Activated CD4-positive, alpha-beta T cell treated with anti-CD3 and anti-CD28 coated beads, Interleukin-2, amount 50 U/mL, for 1 hour (primary cell): Measurements from ENCODE around the gene UBE2R2.
"Not testable (repeated sequence)": the region's sequence is repeated elsewhere in the genome, so short reads cannot be mapped to it uniquely, and the experiment has no call there.

Experiments
- DNase-seq: peaks from one replicate; pipeline ENCODE4 v3.0.0-alpha.2; 2020

UBE2R2 gene

DNA sequence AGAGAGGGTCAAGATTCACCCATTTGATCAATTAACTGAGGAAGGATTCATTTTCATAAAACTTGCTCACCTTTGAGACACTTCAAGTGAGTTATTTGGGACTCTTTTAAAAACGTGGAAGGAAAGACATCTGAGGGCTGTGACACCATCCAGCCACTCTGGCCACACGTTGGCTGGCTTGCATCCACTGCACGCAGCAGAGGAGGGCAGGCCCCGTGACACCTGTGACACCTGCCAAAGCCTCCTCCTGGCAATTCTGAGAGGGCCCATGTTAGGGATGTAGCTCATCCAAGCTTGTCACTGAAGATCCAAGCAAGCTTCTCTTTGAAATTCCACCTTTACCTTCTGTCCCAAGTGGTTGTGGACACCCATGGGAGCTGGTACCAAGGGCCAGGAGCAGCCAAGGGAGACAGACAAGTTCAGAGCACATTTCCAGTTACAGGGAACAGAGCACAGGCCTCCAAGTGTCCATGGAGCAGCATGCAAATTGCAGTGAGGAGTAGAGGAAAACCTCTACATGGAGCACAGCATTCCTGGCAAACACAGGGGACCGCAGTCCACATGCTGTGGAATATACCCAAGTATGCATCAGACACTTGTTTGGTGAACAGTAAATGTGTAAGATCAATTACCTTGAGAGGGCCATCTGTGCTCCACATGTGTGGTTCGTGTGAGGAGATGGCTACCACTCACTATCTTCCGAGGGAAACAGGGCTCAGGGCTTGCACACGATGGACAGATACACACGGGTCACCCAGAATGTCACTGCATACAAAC is 16.8 kb upstream of the UBE2R2 start:
- DNase-seq: no peak

DNA sequence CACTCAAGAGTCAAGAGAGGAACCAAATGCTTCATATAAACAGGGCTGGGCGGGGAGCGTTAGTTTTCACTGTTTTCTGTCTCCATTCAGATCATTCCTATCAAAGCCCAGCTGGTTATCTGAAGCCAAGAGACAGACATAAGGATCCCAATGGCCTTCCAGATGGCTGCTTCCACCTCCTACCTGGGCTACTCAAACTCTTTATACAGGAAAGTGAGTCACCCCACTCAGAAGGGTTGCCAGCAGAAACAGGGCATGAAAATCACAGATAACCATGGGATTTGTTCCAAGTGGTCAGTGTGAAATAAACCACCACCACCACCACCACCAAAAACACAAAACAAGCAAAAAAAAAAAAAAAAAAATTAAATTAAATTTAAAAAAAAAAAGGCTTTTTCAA is 16.1 kb upstream of the UBE2R2 start:
- DNase-seq: no peak

DNA sequence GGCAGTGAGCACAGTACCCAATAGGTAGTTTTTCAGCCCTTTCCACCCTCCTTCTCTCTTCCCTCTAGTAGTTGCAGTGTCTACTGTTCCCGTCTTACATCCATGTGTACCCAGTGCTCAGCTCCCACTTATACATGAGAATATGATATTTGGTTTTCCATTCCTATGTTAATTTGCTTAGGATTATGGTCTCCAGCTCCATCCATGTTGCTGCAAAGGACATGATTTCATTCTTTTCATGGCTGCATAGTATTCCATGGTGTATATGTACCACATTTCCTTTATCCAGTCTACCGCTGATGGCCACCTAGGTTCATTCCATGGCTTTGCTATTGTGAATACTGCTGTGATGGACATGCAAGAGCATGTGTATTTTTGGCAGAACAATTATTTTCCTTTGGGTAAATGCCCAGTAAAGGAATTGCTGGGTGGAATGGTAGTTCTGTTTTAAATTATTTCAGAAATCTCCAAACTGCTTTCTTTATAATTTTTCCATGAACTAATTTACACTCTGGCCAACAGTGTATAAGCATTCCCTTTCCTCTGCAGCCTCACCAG is 14.9 kb upstream of the UBE2R2 start:
- DNase-seq: not testable (repeated sequence)

DNA sequence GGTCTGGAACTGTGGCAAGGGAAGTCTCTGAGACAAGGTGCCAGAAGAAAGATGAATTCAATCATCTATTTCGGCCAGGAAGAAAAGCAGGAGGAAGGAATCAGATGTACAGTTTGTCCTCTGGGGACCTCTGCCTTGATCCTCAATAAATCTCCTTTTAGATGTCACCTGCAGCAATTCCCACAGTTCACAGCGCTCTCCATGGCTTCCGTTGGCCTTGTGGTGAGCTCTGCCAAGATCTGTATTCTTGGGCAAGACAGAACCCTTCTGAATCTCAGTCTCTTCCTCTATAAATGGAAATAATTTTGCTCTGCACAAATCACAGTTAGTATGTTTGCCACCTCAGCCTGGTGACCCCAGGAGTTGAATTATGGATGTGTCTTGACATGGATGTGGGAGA is 12.8 kb upstream of the UBE2R2 start:
- DNase-seq: not testable (repeated sequence)

DNA sequence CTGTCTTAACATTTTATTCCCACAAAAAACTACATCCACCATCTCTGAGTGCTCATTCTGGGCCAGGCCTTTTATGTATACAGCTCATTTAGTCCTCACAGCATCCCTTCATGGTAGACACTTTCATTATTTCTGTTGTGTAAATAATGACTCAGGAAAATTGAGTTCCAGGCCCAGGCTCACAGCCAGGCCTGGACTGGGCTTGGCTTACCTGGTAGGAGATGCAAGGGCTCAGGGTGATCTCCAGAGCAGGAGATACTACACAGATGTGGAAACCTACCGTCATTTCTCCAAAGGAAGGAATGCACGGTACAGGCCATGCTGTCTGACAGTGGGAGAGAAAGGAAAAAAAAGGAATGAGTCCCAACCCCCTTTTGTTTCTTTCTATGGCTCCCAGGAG is 9.8 kb upstream of the UBE2R2 start:
- DNase-seq: not testable (repeated sequence)

DNA sequence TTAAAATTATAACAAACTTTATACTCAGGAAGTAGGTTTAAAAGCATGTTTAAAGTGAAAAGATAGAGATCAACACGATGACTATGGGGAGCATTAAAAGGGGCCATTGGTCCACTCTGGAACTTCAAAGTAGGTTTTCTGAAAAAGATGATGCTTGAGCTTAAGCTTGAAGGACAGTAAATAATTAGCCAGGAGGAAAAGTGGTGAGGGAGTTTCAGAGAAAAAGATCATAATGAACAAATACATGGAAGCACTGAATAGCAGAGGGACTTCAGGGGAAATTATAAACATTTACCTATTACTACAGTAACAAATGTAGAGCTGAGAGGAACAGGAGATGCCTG is 8.0 kb upstream of the UBE2R2 start:
- DNase-seq: not testable (repeated sequence)

DNA sequence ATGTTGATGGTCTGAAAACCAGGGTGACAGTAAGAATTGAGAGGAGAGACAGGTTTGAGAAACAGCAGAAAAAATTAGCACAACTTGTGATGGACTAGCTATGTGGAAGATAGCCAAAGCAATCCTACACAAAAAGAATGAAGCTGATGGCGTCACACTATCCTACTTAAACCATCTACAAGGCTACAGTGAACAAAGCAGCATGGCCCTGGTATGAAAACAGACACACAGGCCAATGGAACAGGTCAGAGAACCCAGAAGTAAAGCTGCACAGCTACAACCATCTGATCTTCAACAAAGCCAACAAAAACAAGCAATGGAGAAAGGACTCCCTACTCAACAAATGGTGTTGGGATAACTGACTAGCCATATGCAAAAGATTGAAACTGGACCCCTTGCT is 7.5 kb upstream of the UBE2R2 start:
- no peak for DNase-seq

DNA sequence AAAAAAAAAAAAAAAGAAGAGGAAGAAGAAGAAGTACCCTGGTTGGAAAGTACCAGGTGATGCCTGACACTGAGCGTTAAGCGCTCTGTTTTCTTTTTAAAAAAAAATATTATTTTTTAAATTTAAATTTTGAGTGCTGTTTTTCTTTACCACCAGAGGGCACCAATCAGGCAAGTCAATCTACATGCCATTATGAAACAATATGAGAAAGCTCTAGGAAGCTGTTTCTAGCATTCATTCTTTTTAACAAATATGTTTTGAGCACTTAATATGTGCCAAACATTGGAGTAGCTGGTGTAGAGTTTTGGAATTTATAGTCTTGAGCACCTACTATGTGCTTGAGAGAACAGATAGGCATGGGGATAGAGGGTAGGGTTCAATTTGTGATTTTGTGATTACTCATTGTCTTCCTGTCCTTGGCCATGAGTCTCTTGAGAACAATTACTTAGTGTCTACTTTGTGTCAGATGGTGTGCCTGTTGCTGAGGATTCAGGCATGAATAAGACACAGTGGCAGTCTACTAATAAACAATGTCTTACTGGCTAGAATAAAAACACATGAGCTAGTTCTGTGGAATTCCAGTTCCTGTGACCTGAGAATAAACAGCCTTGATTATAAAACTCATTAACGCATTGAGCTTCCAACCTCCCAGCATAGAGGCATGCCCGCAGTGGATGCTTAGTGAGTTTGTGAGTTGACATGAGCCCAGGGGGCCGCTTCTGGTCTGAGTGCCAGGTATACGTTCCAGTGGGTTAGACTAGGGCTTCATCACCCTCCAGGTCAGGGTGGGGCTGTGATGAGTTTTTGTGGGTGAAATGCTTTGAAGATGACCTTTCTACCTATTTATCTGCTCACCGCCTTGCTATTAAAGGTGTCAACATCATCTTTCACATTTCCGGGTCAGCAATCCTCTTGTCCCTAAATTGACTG is 3.0 kb upstream of the UBE2R2 start:
- DNase-seq: no peak

DNA sequence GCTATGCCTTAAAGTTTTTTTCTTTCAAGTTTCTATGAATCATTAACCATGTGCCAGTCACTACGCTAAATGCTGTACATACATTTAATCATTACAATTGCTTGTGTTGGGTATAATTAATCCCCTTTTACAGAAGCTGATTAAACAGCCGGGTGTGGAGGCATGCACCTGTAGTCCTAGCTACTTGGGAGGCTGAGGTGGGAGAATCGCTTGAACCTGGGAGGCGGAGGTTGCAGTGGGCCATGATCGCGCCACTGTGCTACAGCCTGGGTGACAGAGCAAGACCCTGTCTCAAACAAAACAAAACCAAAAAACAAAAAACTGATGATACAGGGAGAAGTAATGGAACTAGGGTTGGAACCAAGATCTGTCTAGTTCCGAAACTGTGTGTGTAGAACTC is 1.2 kb upstream of the UBE2R2 start:
- DNase-seq: no peak

DNA sequence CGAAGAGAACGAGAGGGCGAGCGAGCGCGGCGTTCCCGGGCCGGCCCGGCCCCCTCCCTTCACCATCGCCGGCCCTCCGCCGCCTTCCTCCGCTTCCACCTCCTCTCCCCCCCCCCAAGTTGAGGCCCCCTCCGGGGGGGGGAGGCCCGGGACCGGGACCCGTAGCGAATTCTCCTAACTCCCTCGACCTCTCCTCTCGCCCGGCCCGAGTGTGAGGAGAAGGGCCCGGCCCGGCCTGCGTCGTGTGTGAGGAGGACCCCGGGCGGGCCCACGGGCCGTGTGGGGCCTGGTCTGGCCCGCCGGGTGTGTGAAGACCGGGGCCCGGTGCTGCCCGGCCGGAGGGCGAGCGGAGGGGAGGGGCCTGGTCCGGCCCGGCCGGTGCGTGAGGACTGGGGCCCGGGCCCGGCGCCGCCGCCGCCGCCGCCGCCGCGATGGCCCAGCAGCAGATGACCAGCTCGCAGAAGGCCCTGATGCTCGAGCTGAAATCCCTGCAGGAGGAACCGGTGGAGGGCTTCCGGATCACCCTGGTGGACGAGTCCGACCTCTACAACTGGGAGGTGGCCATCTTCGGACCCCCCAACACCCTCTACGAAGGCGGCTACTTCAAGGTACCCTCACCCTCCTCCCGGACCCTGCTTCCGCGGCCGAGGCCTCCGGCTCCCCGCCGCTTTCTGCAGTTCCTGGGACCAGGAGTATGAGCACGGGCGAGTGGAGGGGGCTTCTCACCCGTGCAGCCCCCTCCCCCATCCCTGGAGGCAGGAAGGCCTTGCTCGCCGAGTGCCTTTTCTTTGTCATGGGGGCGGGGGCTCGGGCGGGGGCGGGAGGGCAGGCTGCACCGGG is 587 bp downstream of the UBE2R2 start:
- DNase-seq: peak; percentile 31

DNA sequence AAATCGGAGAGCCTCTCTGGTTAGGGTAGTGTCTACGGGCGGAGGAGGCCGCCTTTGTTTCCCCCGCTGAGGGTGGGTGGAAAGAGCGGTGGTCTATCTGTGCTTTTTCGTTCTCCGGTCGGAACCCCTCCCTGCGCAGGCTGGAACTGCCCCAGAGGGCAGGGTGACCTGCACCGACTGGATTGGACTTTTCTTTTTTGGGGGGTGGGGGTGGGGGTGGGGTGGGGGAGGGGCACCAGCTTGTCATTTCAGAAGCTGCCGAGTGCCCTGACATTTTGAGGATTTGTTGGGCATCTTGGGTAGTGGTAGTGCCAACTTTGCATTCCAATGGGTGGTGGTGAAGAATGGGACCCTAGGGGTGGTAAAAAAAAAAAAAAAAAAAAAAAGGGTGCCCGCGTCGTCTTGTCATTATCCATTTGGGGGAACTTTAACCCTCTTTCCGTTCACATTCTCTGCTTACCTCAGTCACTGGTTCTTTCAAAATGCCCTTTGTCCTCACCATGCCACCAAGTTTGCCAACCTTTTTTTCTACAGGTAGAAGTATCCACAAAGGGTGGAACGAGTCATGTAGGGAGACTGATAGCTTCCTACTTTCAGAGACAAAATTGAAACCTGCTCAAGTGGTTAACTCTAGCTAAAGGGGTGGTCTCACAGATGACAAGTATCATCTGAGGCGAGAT is 1.3 kb downstream of the UBE2R2 start:
- DNase-seq: peak; percentile 46

DNA sequence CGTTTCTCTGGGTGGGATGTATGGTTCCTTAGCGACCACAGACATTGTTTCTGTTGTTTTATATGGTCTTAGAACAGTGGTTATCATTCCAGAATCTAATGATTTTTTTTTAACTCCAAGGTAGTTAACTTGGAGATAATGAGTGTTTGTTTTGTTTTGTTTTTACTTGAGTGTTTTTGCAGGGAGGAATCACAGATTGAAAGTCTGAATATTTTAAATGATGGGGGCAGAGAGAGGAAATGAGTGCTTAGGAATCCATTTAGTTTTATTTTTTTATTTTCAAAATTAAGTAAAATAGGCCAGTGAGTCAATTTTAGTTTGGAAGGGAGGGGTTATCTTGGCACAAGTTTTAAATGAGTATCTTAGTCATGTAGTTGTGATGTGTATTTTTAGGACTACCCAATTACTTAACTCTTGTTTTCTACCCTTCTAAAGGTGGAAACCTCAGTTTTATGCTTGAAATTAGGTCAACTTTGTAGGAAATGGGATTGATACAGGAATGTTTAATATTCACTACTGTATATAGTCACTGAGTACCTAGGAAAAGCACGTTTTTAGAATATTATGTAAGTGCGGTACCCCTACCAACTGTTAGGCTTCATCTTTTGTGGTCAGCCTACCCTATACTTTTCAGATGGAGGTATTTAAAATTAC is 2.0 kb downstream of the UBE2R2 start:
- no peak for DNase-seq

DNA sequence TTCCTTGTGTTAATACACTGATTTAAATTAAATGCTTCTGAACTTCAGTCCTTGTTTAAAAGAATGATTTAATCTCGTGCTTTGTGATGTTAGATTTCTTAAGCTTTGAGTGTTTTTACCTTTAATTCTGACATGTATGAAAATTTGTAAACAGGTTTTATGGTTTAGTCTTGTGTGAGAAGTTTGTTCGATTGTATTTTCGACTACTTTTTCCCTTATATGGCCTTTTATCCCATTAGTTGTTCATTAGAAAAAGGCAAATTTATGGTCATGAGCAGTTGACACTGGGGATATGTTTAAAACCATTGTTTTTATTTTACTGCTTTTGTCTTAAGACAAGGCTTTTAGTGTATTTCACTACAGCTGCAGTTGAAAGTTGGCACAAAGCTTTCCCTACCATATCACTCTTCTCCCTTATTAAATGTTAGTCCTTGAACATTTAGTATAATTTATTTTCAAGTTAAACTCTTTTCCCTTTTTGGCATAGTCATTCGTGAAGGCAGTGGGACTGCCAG is 3.3 kb downstream of the UBE2R2 start:
- no peak for DNase-seq

DNA sequence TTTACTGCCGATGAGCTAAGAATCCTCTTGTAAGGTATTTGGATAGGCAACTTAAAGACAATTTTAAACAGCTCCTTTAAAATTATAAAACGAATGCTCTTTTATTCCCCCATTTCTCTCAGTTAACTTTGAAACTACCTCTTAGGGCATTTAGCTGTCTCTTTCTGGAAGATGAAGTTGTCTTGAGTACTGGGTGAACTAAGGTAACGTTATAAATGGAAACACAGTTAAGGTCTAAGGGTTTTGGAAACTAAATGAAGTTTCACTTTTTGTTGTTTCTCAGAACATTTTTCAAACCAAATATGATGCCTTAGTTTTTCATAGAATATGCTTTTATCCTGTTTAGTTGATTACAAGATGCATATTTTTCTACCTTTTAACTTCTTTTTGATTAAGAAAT is 6.8 kb downstream of the UBE2R2 start:
- DNase-seq: no peak

DNA sequence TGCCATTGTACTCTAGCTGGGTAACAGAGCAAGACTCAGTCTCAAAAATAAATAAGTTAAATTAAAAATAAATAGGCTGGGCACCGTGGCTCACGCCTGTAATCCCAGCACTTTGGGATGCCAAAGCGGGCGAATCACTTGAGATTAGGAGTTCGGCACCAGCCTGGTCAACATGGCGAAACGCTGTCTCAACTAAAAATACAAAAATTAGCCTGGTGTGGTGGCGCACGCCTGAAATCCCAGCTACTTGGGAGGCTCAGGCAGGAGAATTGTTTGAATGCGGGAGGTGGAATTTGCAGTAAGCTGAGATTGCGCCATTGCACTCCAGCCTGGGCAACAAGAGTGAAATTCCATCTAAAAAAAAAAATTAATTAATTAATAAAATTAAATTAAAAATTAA is 10.3 kb downstream of the UBE2R2 start:
- DNase-seq: not testable (repeated sequence)

DNA sequence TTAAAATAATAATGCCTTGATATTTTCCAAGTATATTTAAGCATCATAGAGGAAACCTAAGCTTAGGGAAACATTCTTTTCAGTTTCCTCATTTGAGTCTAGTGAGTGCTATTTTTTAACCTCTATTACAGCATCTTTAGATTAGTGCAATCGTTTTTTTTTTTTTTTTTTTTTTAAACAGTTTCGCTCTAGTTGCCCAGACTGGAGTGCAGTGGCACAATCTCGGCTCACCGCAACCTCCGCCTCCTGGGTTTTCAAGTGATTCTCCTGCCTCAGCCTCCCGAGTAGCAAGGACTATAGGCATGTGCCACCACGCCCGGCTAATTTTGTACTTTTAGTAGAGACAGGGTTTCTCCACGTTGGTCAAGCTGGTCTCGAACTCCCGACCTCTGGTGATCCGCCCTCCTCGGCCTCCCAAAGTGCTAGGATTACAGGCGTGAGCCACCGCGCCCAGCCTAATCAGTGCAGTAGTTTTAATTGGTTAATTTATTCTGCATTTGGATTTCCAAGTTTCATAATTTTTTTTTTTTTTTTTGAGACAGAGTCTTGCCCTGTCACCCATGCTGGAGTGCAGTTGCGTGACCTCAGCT is 12.8 kb downstream of the UBE2R2 start:
- DNase-seq: not testable (repeated sequence)

DNA sequence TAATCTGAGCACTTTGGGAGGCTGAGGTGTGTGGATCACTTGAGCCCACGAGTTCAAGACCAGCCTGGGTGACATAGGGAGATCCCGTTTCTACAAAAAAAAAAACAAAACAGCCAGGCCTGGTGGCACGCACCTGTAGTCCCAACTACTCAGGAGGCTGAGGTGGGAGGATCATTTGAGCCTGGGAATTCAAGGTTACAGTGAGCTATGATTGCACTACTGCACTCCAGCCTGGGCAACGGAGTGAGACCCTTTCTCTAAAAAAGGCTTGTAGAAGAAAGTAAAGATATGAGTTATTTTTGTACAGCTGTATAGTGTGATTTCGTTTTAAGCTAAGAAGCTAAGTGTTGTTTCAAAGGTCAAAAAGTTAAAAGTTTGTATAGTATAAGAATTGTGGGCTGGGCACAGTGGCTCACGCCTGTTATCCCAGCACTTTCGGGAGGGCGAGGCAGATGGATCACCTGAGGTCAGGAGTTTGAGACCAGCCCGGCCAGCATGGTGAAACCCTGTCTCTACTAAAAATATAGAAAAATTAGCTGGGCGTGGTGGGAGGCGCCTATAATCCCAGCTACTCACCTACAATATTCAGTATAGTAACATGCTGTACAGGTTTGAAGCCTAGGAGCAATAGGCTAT is 18.8 kb downstream of the UBE2R2 start:
- no peak for DNase-seq

DNA sequence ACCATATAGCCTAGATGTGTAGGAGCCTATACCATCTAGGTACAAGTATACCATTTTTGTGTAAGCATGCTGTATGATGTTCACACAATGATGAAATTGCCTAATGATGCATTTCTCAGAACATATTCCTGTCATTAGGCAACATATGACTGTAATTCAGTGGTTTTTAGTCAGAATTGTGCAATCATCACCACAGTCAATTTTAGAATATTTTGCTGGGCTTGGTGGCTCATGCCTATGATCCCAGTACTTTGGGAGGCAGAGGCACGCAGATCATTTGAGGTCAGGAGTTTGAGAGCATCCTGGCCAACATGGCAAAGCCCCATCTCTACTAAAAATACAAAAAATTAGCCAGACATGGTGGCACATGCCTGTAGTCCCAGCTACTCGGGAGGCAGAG is 19.3 kb downstream of the UBE2R2 start:
- not testable (repeated sequence) for DNase-seq

DNA sequence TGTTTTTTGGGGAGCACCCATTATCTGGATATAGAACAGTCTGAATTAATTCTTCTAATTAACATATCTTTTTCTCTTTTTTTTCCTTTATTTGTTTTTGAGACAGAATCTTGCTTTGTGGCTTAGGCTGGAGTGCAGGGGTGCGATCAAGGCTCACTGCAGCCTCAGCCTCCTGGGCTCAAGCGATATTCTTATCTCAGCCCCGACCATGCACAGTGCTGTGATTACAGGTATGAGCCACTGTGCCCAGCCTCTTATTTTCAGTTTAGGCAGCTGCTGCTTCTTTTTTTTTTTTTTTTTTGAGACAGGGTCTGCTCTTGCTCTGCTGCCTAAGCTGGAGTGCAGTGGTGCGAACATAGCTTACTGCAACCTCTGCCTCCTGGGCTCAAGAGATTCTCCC is 20.2 kb downstream of the UBE2R2 start:
- no peak for DNase-seq

DNA sequence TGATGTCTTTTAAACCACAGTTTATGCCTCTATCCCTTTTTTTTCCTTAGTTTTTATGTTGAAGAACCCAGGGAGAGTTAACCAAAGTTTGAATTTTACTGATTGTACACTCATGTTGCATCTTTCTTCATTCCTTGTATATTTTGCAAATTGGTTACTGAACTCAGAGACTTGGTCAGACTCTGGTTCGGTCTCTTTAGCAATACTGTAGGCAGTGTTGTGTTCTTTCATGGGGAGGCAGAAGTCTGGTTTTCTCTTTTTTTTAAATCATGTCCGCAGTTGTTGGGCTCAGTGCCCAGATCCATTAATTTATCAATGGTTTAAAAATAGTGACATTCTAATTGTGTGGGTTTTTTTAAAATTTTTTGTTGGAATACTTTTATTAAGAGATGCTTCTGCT is 23.4 kb downstream of the UBE2R2 start:
- DNase-seq: no peak
